Kidney (tissue), 14 donors: Measurements from ENCODE around the gene PEAR1. TPM values are rescaled to one million over a fixed set of nuclear protein-coding genes. Genes with fewer than 3 reads are reported as not detected.
A peak's percentile ranks its signal among the peaks of the same experiment; 100 is the strongest.

Experiments
- DNase-seq, 5 donors: peaks; one replicate each; pipeline ENCODE4 v3.0.0-alpha.2; 2013 to 2020
- FAIRE-seq: peaks from 2 replicates; lab custom pipeline; 2012; peaks lifted over from hg19 to GRCh38; lab: Jason Lieb, UNC
- H3K27ac ChIP-seq, 2 donors: one replicate each; pipeline ENCODE4 v1.7.0; 2013; ENCODE audit warnings: low read depth in 2 of 2, low read length in 2 of 2, inconsistent platforms in 1 of 2
- H3K27me3 ChIP-seq: one replicate; pipeline ENCODE4 v1.7.1; 2013; ENCODE audit warnings: low read length, inconsistent platforms; ENCODE audit not compliant: control insufficient read depth, insufficient read depth
- H3K36me3 ChIP-seq, 3 donors: one replicate each; pipeline versions ENCODE4 v1.7.0 to v1.7.1; 2013; ENCODE audit warnings: low read length in 3 of 3, control low read depth in 1 of 3, inconsistent platforms in 1 of 3; ENCODE audit not compliant: insufficient read depth in 3 of 3, control insufficient read depth in 2 of 3
- H3K4me1 ChIP-seq, 3 donors: one replicate each; pipeline versions ENCODE4 v1.7.0 to v1.7.1; 2013; ENCODE audit warnings: low read length in 3 of 3, inconsistent platforms in 1 of 3, low read depth in 1 of 3; ENCODE audit not compliant: control insufficient read depth in 2 of 3, insufficient read depth in 2 of 3
- H3K4me3 ChIP-seq, 3 donors: one replicate each; pipeline versions ENCODE4 v1.7.0 to v1.8.1; 2013; ENCODE audit warnings: low read length in 3 of 3, control low read depth in 1 of 3, inconsistent platforms in 1 of 3
- H3K9ac ChIP-seq, 3 donors: one replicate each; pipeline versions ENCODE4 v1.7.0 to v1.7.1; 2013; ENCODE audit warnings: low read length in 3 of 3, control low read depth in 1 of 3, inconsistent platforms in 1 of 3
- H3K9me3 ChIP-seq, 3 donors: one replicate each; pipeline versions ENCODE4 v1.7.0 to v1.7.1; 2013; ENCODE audit warnings: low read length in 3 of 3, control low read depth in 1 of 3, inconsistent platforms in 1 of 3; ENCODE audit not compliant: control insufficient read depth in 2 of 3, insufficient read depth in 1 of 3
- CTCF ChIP-seq: IDR thresholded peaks from 3 replicates; pipeline ENCODE4 v1.5.1; 2012; ENCODE audit warnings: mild to moderate bottlenecking, moderate library complexity, borderline replicate concordance; ENCODE audit not compliant: insufficient read depth; ENCODE audit errors: extremely low read depth
- intact Hi-C: fragments of 100-400 bp; cut with DNase I; formaldehyde crosslinking; loops from one replicate; pipeline ENCODE4 v1.11.1; 2022
- polyA plus RNA-seq: library from polyadenylated mRNA; stranded (reverse); fragments of 350-450 nt; fragmentation: Illumina TruSeq; extraction: RNeasy Lipid Tissue Mini Kit (QIAGEN cat#74804); gene quantifications from one replicate; pipeline ENCODE4 v1.2.3, GENCODE V29; 2014; ENCODE audit warnings: low read depth, low replicate concordance; ENCODE audit not compliant: insufficient read depth
- total RNA-seq: library from RNA; stranded (reverse); fragmentation: NEBNext Ultra II Directional; extraction: Animal tissue kit (Norgen Biotek cat#: 25700); gene quantifications from one replicate; pipeline ENCODE4 v1.2.1, GENCODE V29; 2021
- donor health status: control.
- donor health status: control.
- donor health status: control.
- donor health status: control.
- donor health status: control.
- donor health status: DM: yes; HTN: yes; CAD: no.
- donor health status: Normal renal cell carcinoma (clear cell type).

Gene PEAR1
- total and polyA plus RNA-seq, 2 donors from 2014 or later = 4.5 to 17.2 TPM

- FAIRE-seq = no peak
- H3K4me1 ChIP-seq = no peaks in the 10 kb centered on the region
- H3K27me3 ChIP-seq = no peaks in the 10 kb centered on the region
- no peak for DNase-seq
- peaks cover 0 to 4% (median 3%) of the 10 kb centered on the region in 3 donors for H3K36me3 ChIP-seq
- H3K4me3 ChIP-seq = no peak overlapping the region
- intact Hi-C loops = no loop called here
- no peaks in the 10 kb centered on the region for H3K9me3 ChIP-seq
- no peak overlapping the region for H3K27ac ChIP-seq
- H3K9ac ChIP-seq = no peak overlapping the region
- TF ChIP-seq CTCF = no peak
These were observed 20.9 kb downstream of the PEAR1 start for GRCh38 chr1:156914440-156914856.

- peaks cover 0 to 2% (median 0%) of the 10 kb centered on the region in 3 donors for H3K36me3 ChIP-seq
- H3K27me3 ChIP-seq = peaks cover 36% of the 10 kb centered on the region
- H3K27ac ChIP-seq = no peak within 1 kb of the TSS
- FAIRE-seq = no peak
- DNase-seq = peak; percentile 88 to 94 (median 91)
- intact Hi-C loops = no loop called here
- no peak within 1 kb of the TSS for H3K9ac ChIP-seq
- peak; percentile 81 for TF ChIP-seq CTCF
- peaks cover 0 to 5% (median 0%) of the 10 kb centered on the region in 3 donors for H3K4me1 ChIP-seq
- no peaks in the 10 kb centered on the region for H3K9me3 ChIP-seq
- H3K4me3 ChIP-seq = no peak within 1 kb of the TSS
These were observed 26.9 kb downstream of the PEAR1 start, which contains the start of gene LRRC71 for GRCh38 chr1:156920233-156921052. Gene LRRC71, plus strand, starts transcription at chr1:156920632. Its CDS starts 172 bp downstream, at chr1:156920804.

- Histone ChIP-seq H3K9me3 (no peaks in the 10 kb centered on the region), H3K27ac (no peak overlapping the region), H3K4me3 (no peak overlapping the region), H3K4me1 (peaks cover 0 to 5% (median 0%) of the 10 kb centered on the region in 3 donors), H3K9ac (no peak overlapping the region), H3K27me3 (peaks cover 36% of the 10 kb centered on the region), H3K36me3 (no peaks in the 10 kb centered on the region)
- TF ChIP-seq CTCF = no peak
- FAIRE-seq = no peak
- intact Hi-C loops = no loop called here
- no peak for DNase-seq
These were observed 27.6 kb downstream of the PEAR1 start for GRCh38 chr1:156921053-156921529.
